T-helper 2 cell (primary cell): Measurements from ENCODE around the gene GNPAT.
"Not testable (repeated sequence)": the region's sequence is repeated elsewhere in the genome, so short reads cannot be mapped to it uniquely, and the experiment has no call there.

Experiments
- DNase-seq, 5 experiments: peaks; one replicate each; pipeline versions ENCODE4 v3.0.0 to v3.0.0-alpha.2; 2012 to 2022
- total RNA-seq, 2 donors: gene quantifications; one replicate each; lab custom pipeline; 2026; lab: John Stamatoyannopoulos, UW

Gene GNPAT
- total RNA-seq = 28.4 to 47.0 reads per million in 2 donors

GRCh38 chr1:231240883-231241735 is at the start of gene GNPAT:
Gene GNPAT (plus strand): TSS chr1:231241212. CDS start chr1:231241379, 167 bp downstream.
- peak; percentile 83 to 91 (median 87) for DNase-seq

GRCh38 chr1:231192620-231193163 is 48.3 kb upstream of the GNPAT start:
- no peak for DNase-seq

DNA sequence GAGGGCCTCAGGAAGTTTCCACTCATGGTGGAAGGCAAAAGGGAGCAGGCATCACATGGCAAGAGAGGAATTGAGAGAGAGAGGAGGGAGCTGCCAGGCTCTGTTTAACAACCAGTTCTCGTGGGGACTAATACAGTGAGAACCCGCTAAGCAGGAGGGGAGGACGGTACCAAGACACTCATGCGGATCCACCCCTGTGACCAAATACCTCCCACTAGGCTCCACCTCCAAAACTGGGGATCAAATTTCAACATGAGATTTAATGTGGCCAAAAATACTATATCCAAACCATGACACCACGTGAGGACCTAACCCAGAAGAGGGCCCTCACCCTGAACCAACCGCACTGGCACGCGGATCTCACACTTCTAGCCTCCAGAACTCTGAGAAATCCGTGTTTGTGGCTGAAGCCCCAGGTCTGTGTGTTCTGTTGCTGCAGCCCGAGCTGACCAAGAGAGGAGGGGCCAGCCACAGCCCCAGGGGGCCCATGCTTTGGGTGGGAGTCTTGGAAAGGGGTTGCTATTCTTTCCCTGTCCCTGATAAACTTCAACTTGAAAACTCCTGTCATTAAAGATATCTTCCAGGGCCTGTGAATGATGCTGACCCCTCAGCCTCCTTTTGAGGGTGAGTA is 47.2 kb upstream of the GNPAT start:
- DNase-seq = no peak

- no peak for DNase-seq
These were observed 46.6 kb upstream of the GNPAT start for GRCh38 chr1:231194476-231194842.

- no peak for DNase-seq
These were observed 46.0 kb upstream of the GNPAT start for GRCh38 chr1:231194843-231195516.

DNA sequence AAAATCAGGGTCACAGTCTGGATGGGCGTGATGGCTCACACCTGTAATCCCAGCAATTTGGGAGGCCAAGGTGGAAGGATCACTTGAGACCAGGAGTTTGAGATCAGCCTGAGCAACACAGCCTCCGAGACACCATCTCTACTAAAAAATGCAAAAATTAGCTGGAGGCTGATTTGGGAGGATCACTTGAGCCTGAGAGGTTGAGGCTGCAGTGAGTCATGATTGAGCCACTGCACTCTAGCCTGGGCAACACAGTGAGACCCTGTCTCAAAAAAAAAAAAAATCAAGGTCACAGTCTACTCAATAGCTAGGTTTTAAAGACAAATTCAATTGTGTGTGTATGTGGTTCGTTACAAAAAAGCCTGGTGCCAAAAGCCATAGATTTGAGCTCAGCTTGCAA is 44.7 kb upstream of the GNPAT start:
- DNase-seq = no peak

GRCh38 chr1:231196728-231197127 is 44.3 kb upstream of the GNPAT start:
- DNase-seq = no peak

- no peak for DNase-seq
These were observed 41.1 kb upstream of the GNPAT start for GRCh38 chr1:231199868-231200267.

DNA sequence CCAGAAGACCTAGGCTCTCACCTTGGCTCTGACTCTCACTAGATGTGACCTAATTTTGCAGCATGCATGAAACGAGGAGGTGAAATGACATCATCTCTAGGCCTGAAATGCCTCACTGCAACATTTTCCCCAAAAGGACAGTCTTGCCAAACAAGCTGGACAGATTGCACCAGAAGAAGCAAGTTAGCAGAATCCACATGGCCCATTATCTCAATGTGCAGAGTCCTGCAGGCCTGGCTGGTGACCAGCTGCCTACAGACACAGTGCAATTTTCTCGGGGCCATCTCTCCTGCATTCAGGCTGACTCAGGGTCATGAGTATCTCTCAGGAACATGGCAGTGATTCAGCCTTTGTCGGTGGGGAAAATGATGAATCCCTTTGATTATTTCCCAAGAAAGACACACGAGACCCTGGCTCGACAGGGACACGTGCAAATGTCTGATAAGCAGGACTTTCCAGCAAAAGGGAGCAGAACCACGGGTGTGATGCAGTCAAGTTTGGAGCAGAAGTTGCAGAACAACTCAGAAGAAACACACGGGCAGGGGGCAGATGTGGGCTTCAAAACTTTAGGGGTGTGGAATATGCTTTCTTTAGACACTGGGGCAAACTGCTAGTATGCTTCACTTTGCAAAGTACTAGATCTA is 40.5 kb upstream of the GNPAT start:
- DNase-seq = no peak

DNA sequence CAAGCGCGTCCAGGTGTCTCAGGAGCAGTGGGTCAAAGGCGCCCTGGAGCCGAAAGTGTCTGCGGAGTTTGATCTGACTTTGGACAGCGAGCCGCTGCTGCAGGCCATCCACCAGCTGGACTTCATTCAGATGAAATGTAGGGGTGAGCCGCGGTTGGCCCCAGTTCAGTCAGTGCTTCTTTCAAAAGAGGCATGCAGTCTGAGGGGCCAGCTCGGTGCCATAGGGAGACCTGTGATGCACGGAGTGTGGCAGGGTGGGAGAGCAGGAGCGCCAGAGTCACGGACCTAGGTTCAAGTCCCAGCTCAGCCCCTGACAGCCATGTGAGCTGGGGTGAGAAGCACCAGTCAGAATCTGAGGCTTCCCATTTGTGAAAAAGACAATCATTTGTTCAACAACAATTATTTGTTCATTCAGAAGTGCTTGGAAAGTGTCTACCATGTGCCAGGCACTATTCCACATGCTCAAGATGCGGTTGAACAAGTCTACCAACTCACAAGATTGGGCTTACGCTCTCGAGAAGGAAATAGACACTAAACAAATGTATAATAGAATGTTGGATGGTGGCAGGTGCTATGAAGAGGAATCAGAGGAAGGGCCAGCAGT is 39.5 kb upstream of the GNPAT start:
- DNase-seq = no peak

- DNase-seq = peak in 1 of 5 experiments; percentile 17
These were observed 38.9 kb upstream of the GNPAT start for GRCh38 chr1:231201979-231202633.

DNA sequence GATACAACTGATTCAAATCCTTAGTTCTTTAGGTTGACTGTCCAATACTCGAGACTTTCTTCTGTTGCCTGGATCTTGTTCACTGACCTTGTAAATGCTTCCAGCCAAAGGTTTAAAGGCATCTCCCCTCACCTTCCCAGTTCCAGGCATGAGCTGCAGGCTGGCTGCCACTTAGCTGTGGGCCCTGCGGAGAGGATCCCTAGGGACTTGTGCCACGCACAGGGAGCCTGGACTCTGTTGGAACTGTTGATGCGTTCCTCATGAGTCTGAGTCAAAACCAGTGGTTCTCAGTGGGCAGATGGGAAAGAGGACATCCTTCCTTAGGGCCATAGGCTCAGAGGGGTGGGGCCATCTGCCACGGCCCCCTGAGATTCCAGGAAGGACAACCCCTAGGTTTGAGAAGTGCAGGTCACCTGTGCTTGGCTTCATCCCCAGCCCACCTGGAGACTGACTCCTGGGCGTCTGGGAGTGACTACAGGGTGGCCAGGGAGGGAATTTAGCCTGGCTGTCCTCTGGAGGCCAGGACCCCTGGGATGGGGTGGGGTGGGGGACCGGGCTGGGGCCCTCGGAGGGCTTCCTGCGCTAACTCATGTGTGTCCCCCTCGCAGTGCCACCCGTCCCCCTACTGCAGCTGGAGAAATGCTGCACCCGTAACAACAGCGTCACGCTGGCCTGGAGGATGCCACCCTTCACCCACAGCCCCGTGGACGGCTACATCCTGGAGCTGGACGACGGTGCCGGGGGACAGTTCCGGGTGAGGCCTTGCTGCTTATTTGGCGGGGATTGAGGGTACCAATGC is 37.6 kb upstream of the GNPAT start:
- DNase-seq = no peak

GRCh38 chr1:231206856-231207255 is 34.2 kb upstream of the GNPAT start:
- no peak for DNase-seq

- no peak for DNase-seq
These were observed 33.6 kb upstream of the GNPAT start for GRCh38 chr1:231207437-231207836.

DNA sequence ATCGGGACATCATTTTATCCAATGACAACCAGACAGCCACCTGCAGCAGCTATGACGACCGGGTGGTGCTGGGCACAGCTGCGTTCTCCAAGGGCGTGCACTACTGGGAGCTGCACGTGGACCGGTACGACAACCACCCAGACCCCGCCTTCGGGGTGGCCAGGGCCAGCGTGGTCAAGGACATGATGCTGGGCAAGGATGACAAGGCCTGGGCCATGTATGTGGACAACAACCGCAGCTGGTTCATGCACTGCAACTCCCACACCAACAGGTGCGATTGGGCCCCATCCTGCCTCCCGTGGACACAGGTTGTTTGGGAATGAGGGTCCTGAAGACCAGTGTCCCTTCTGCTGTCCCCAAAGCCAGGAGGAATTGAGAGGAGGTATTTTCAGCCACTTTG is 32.0 kb upstream of the GNPAT start:
- no peak for DNase-seq

DNA sequence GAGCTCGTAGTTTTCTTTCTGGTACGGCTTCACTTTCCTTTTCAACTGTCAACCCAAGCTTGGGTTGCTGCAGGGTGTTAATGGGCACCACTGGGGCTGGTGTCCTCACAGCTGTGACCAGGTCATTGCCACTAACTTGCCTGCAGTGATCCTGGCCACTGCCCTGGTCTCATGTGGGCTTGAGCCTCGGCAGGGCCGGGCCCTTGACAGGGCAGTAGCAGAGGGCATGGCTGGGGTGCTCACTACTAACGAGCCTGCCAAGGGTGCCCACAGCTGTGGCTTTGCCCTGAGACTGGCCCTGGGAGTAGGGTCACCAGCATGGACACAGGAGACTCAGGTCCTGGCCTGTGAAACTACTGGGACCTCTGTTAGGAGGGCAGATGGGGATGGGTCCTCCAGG is 31.5 kb upstream of the GNPAT start:
- no peak for DNase-seq

GRCh38 chr1:231210126-231210525 is 30.9 kb upstream of the GNPAT start:
- no peak for DNase-seq

GRCh38 chr1:231211005-231211857 is 29.8 kb upstream of the GNPAT start:
- DNase-seq = peak; percentile 71 to 83 (median 80)

GRCh38 chr1:231212301-231212700 is 28.7 kb upstream of the GNPAT start:
- DNase-seq = not testable (repeated sequence)
